ENCODE data around the gene MRPS22.

GRCh38 chr3:139296141-139296718, 47.6 kb upstream of the MRPS22 start:
- TF ChIP-seq, protein P1, sequence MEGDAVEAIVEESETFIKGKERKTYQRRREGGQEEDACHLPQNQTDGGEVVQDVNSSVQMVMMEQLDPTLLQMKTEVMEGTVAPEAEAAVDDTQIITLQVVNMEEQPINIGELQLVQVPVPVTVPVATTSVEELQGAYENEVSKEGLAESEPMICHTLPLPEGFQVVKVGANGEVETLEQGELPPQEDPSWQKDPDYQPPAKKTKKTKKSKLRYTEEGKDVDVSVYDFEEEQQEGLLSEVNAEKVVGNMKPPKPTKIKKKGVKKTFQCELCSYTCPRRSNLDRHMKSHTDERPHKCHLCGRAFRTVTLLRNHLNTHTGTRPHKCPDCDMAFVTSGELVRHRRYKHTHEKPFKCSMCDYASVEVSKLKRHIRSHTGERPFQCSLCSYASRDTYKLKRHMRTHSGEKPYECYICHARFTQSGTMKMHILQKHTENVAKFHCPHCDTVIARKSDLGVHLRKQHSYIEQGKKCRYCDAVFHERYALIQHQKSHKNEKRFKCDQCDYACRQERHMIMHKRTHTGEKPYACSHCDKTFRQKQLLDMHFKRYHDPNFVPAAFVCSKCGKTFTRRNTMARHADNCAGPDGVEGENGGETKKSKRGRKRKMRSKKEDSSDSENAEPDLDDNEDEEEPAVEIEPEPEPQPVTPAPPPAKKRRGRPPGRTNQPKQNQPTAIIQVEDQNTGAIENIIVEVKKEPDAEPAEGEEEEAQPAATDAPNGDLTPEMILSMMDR (conservative IDR thresholded peaks at IDR 0.05; ENCODE audit: low read length) = no peak
- TF ChIP-seq EZH2phosphoT487 (IDR thresholded peaks at IDR 0.05; ENCODE audit: borderline replicate concordance) = no peak

All from Loucy (cell line).